Hepatocyte (in vitro differentiated cells): ENCODE measurements around the gene TLL2. TPM values are rescaled to one million over a fixed set of nuclear protein-coding genes. Genes with fewer than 3 reads are reported as not detected.

Experiments
- DNase-seq: peaks from one replicate; pipeline ENCODE4 v3.0.0-alpha.2; 2016; ENCODE audit warnings: low spot score
- H2AFZ ChIP-seq: fragments of 200-600 bp; sonication (generic); 2 replicates; pipeline ENCODE4 v1.6.0; 2016; ENCODE audit warnings: antibody characterized with exemption, mild to moderate bottlenecking
- H3K27ac ChIP-seq: fragments of 200-600 bp; sonication (generic); 2 replicates; pipeline ENCODE4 v1.5.1; 2016; ENCODE audit warnings: mild to moderate bottlenecking
- H3K27me3 ChIP-seq: fragments of 200-600 bp; sonication (generic); 2 replicates; pipeline ENCODE4 v1.6.1; 2016
- H3K36me3 ChIP-seq: fragments of 200-600 bp; sonication (generic); replicated peaks from 2 replicates; pipeline ENCODE4 v1.5.1; 2016; ENCODE audit warnings: low read depth; ENCODE audit not compliant: insufficient read depth
- H3K4me1 ChIP-seq: fragments of 200-600 bp; sonication (generic); 2 replicates; pipeline ENCODE4 v1.5.1; 2016; ENCODE audit warnings: mild to moderate bottlenecking, moderate library complexity; ENCODE audit not compliant: insufficient read depth
- H3K4me2 ChIP-seq: fragments of 200-600 bp; sonication (generic); 2 replicates; pipeline ENCODE4 v1.6.0; 2016
- H3K4me3 ChIP-seq: fragments of 200-600 bp; sonication (generic); 2 replicates; pipeline ENCODE4 v1.5.1; 2016; ENCODE audit warnings: mild to moderate bottlenecking
- H3K79me2 ChIP-seq: fragments of 200-600 bp; sonication (generic); 2 replicates; pipeline ENCODE4 v1.6.0; 2017; ENCODE audit warnings: mild to moderate bottlenecking
- H3K9me2 ChIP-seq: fragments of 200-600 bp; sonication (generic); replicated peaks from 2 replicates; pipeline ENCODE4 v1.6.0; 2017; ENCODE audit warnings: mild to moderate bottlenecking; ENCODE audit not compliant: insufficient read depth
- H3K9me3 ChIP-seq: fragments of 200-600 bp; sonication (generic); 2 replicates; pipeline ENCODE4 v1.5.1; 2016; ENCODE audit warnings: low read depth, mild to moderate bottlenecking
- H4K20me1 ChIP-seq: fragments of 200-600 bp; sonication (generic); 2 replicates; pipeline ENCODE4 v1.6.0; 2016; ENCODE audit warnings: mild to moderate bottlenecking; ENCODE audit not compliant: insufficient read depth, poor library complexity, severe bottlenecking
- CTCF ChIP-seq: fragments of 200-600 bp; sonication (generic); IDR thresholded peaks from 2 replicates; pipeline ENCODE4 v1.5.1; 2016; ENCODE audit warnings: antibody characterized with exemption, mild to moderate bottlenecking; ENCODE audit not compliant: poor library complexity
- EZH2 ChIP-seq: fragments of 200-600 bp; sonication (generic); IDR thresholded peaks from 2 replicates; pipeline ENCODE4 v1.6.1; 2016; ENCODE audit warnings: antibody characterized with exemption, mild to moderate bottlenecking, borderline replicate concordance
- EZH2phosphoT487 ChIP-seq: fragments of 200-600 bp; sonication (generic); IDR thresholded peaks from one replicate; pipeline ENCODE4 v1.6.1; 2018; ENCODE audit warnings: antibody characterized with exemption, mild to moderate bottlenecking, low read depth, moderate library complexity; ENCODE audit not compliant: unreplicated experiment, severe bottlenecking
- WGBS: methylation state at CpG from one replicate; pipeline ENCODE4 v1.1.6; 2016; ENCODE audit warnings: low lambda C conversion rate; ENCODE audit errors: missing lambda C conversion rate; 5-methylcytosine and 5-hydroxymethylcytosine counted together
- polyA plus RNA-seq: library from polyadenylated mRNA; unstranded; fragments of >200 nt; fragmentation: Nextera tagmentation; extraction: Ambion mirVana; gene quantifications from 2 replicates; pipeline ENCODE4 v1.2.1, GENCODE V29; 2016
- total RNA-seq: library from RNA; depleted of rRNA; stranded (reverse); fragments of >200 nt; gene quantifications from 2 replicates; pipeline ENCODE4 v1.2.3, GENCODE V29; 2014

Gene TLL2
- total and polyA plus RNA-seq, 2 experiments from 2014 or later, result 0.50 to 0.76 TPM

GRCh38 chr10:96370584-96371157 is 143.1 kb downstream of the TLL2 start:
- Histone ChIP-seq H4K20me1 (no peaks in the 10 kb centered on the region), H3K4me1 (no peaks in the 10 kb centered on the region), H3K4me3 (no peak overlapping the region), H3K79me2 (no peaks in the 10 kb centered on the region), H3K27me3 (no peaks in the 10 kb centered on the region), H2AFZ (no peak overlapping the region), H3K9me3 (no peaks in the 10 kb centered on the region), H3K27ac (no peak overlapping the region), H3K36me3 (no peaks in the 10 kb centered on the region), H3K4me2 (no peak overlapping the region), H3K9me2 (no peaks in the 10 kb centered on the region)
- DNase-seq, result peak; percentile 45
- WGBS, result 39% methylated on average over 16 of the region's 16 CpGs
- TF ChIP-seq EZH2, result no peak
- TF ChIP-seq CTCF, result peak; percentile 65

GRCh38 chr10:96369890-96370583 is 143.7 kb downstream of the TLL2 start:
- peak; percentile 28 for DNase-seq
- no peak overlapping the region for H2AFZ ChIP-seq

GRCh38 chr10:96368971-96369370 is 144.8 kb downstream of the TLL2 start:
- Histone ChIP-seq H3K9me2 (no peaks in the 10 kb centered on the region), H3K27me3 (no peaks in the 10 kb centered on the region), H4K20me1 (no peaks in the 10 kb centered on the region), H3K79me2 (no peaks in the 10 kb centered on the region), H2AFZ (no peak overlapping the region), H3K4me1 (no peaks in the 10 kb centered on the region), H3K4me2 (no peak overlapping the region), H3K27ac (no peak overlapping the region), H3K4me3 (no peak overlapping the region), H3K36me3 (no peaks in the 10 kb centered on the region), H3K9me3 (no peaks in the 10 kb centered on the region)
- TF ChIP-seq EZH2 (no peak), CTCF (no peak), EZH2phosphoT487 (no peak)
- 91% methylated on average over 5 of the region's 5 CpGs for WGBS
- DNase-seq, result no peak

More at GRCh38 chr10:96369890-96370583, 143.7 kb downstream of the TLL2 start:
- Histone ChIP-seq H3K79me2 (no peaks in the 10 kb centered on the region), H3K27me3 (no peaks in the 10 kb centered on the region), H3K4me2 (no peak overlapping the region), H3K36me3 (no peaks in the 10 kb centered on the region), H3K27ac (no peak overlapping the region), H3K9me2 (no peaks in the 10 kb centered on the region), H3K4me3 (no peak overlapping the region), H3K9me3 (no peaks in the 10 kb centered on the region), H4K20me1 (no peaks in the 10 kb centered on the region), H3K4me1 (no peaks in the 10 kb centered on the region)
- WGBS, result 86% methylated on average over 38 of the region's 38 CpGs
- TF ChIP-seq EZH2 (no peak), EZH2phosphoT487 (no peak), CTCF (no peak)
